Loucy (cell line): ENCODE measurements around the gene WDR4.

ENCODE experiments used
- H2AFZ ChIP-seq: fragments of 200-600 bp; sonication (generic); 2 replicates; pipeline ENCODE4 v1.6.0; 2016; ENCODE audit warnings: antibody characterized with exemption, mild to moderate bottlenecking, low read length, moderate library complexity
- H3F3A ChIP-seq: fragments of 200-600 bp; 2 replicates; pipeline ENCODE4 v1.6.0; 2016; ENCODE audit warnings: antibody characterized with exemption, low read depth, mild to moderate bottlenecking
- H3K27me3 ChIP-seq: fragments of 200-600 bp; sonication (generic); 2 replicates; pipeline ENCODE4 v1.6.1; 2014; ENCODE audit warnings: low read length, mild to moderate bottlenecking; ENCODE audit not compliant: insufficient read depth, poor library complexity, severe bottlenecking
- H3K36me3 ChIP-seq: fragments of 200-600 bp; sonication (generic); 2 replicates; pipeline ENCODE4 v1.6.1; 2016; ENCODE audit warnings: low read length; ENCODE audit not compliant: insufficient read depth
- H3K4me1 ChIP-seq: fragments of 200-600 bp; sonication (generic); 2 replicates; pipeline ENCODE4 v1.5.1; 2014; ENCODE audit warnings: low read length, mild to moderate bottlenecking; ENCODE audit not compliant: insufficient read depth, poor library complexity, severe bottlenecking
- H3K4me2 ChIP-seq: fragments of 200-600 bp; sonication (generic); 2 replicates; pipeline ENCODE4 v1.6.0; 2014; ENCODE audit warnings: antibody characterized with exemption, low read length, low read depth, mild to moderate bottlenecking; ENCODE audit not compliant: poor library complexity, severe bottlenecking
- H3K4me3 ChIP-seq: fragments of 200-600 bp; sonication (generic); 2 replicates; pipeline ENCODE4 v1.5.1; 2014; ENCODE audit warnings: low read length, mild to moderate bottlenecking, mixed read lengths; ENCODE audit not compliant: poor library complexity, severe bottlenecking
- H3K79me2 ChIP-seq: fragments of 200-600 bp; sonication (generic); 2 replicates; pipeline ENCODE4 v1.6.1; 2014; ENCODE audit warnings: low read length; ENCODE audit not compliant: insufficient read depth
- H3K9ac ChIP-seq: fragments of 200-600 bp; sonication (generic); 2 replicates; pipeline ENCODE4 v1.6.0; 2014; ENCODE audit warnings: mild to moderate bottlenecking, low read depth, low read length, moderate library complexity; ENCODE audit not compliant: poor library complexity, severe bottlenecking
- H3K9me2 ChIP-seq: fragments of 200-600 bp; sonication (generic); replicated peaks from 2 replicates; pipeline ENCODE4 v1.6.1; 2016; ENCODE audit warnings: low read depth, low read length, mixed read lengths
- H3K9me3 ChIP-seq: fragments of 200-600 bp; sonication (generic); 2 replicates; pipeline ENCODE4 v1.6.1; 2014; ENCODE audit warnings: mild to moderate bottlenecking, antibody characterized with exemption, low read length, low read depth; ENCODE audit not compliant: insufficient read depth
- H4K20me1 ChIP-seq: fragments of 200-600 bp; sonication (generic); 2 replicates; pipeline ENCODE4 v1.6.0; 2014; ENCODE audit warnings: antibody characterized with exemption, low read length, mild to moderate bottlenecking; ENCODE audit not compliant: insufficient read depth, poor library complexity, severe bottlenecking
- EZH2phosphoT487 ChIP-seq: fragments of 200-600 bp; IDR thresholded peaks from 2 replicates; pipeline ENCODE4 v1.6.1; 2018; ENCODE audit warnings: antibody characterized with exemption, mild to moderate bottlenecking, moderate library complexity, borderline replicate concordance
- TF ChIP-seq, protein P1 (sequence below): fragments of 200-600 bp; sonication (generic); conservative IDR thresholded peaks from 2 replicates; pipeline ENCODE4 v1.5.1; 2014; ENCODE audit warnings: mild to moderate bottlenecking, antibody characterized with exemption, low read length

The WDR4 gene

DNA sequence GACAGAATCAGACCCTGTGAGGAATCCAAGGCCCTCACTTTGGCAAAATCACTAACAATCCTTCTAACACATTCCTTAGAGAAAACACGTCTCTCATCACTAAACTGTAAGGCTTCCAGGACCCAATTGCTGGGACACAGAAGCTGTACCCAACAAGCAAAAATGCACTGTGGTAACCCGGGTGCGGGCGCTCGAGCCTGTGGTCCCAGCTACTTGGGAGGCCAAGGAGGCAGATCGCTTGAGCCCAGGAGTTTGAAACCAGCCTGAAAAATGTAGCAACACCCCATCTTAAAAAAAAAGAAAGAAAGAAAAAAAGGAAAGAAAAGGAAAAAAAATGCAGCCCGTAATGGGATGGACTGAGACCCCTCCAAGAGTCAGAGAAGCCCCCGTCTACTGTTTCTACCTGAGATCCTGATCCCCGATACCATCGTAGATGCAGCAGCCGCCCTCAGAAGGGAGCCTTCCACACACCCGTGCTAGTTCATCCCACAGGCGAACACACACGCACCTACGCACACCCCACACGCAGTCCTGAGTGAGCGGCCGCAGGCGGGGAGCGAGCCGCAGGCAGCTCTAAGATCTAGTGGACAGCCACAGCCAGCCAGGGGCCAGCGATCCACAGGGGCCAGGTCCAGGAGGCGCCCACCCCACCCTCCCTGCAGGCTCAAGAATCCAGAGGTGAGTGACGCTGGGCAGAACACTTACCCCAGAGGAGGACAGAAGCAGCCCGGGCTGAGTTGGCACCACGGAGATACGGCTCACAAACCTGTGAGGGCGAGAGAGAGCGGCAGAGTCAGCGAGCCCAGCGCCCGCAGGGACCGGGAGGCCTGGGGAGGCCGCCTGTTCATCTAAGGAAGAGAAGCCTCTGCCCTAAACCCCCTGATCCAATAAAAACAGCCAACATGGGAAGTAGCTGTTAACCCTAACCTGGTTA, 20.1 kb downstream of the WDR4 start:
- Histone ChIP-seq H3K4me1 (no peaks in the 10 kb centered on the region), H3K4me2 (no peak overlapping the region), H3K79me2 (peaks cover 26% of the 10 kb centered on the region), H3K27me3 (no peaks in the 10 kb centered on the region), H3K4me3 (no peak overlapping the region), H3F3A (no peaks in the 10 kb centered on the region), H4K20me1 (peaks cover 6% of the 10 kb centered on the region), H3K36me3 (peaks cover 89% of the 10 kb centered on the region; the same call in 1 of the 2 replicates), H2AFZ (no peak overlapping the region), H3K9ac (no peak overlapping the region), H3K9me3 (no peaks in the 10 kb centered on the region), H3K9me2 (no peaks in the 10 kb centered on the region)
- TF ChIP-seq, protein P1, sequence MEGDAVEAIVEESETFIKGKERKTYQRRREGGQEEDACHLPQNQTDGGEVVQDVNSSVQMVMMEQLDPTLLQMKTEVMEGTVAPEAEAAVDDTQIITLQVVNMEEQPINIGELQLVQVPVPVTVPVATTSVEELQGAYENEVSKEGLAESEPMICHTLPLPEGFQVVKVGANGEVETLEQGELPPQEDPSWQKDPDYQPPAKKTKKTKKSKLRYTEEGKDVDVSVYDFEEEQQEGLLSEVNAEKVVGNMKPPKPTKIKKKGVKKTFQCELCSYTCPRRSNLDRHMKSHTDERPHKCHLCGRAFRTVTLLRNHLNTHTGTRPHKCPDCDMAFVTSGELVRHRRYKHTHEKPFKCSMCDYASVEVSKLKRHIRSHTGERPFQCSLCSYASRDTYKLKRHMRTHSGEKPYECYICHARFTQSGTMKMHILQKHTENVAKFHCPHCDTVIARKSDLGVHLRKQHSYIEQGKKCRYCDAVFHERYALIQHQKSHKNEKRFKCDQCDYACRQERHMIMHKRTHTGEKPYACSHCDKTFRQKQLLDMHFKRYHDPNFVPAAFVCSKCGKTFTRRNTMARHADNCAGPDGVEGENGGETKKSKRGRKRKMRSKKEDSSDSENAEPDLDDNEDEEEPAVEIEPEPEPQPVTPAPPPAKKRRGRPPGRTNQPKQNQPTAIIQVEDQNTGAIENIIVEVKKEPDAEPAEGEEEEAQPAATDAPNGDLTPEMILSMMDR = no peak
- TF ChIP-seq EZH2phosphoT487 = no peak

DNA sequence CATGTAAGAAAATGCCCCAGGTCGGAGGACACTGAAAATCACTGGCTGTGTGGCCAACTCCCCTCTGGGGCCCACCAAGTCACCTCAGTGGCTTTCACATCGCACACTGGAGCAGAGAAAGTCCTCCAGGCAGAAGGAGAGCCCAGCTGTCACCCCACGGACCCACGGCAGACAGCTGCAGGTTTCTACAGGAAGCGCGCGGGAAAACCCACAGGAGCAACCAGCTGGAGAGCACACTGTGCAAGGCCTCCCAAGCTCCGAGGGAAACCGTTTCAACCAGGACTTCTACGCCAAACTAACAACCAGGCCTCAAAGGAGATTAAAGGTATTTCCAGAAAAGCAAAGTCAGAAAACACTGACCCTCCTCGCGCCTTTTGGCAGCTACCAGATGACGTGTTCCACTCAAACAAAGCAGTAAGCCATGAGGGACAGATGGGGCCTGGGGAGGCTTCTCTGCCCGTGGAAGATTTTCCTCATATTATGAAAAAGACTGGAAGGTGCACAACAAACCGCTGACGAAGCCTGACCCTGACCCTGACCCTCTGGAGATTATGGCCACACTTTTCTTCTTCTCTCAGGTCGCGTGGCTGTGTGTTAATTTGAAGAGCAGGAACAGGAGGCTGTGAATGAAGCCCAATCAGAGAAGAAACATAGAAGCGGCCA, 21.0 kb downstream of the WDR4 start:
- Histone ChIP-seq H3K36me3 (peaks cover 96% of the 10 kb centered on the region; the same call in 1 of the 2 replicates), H3F3A (no peaks in the 10 kb centered on the region), H3K9ac (no peak overlapping the region)

DNA sequence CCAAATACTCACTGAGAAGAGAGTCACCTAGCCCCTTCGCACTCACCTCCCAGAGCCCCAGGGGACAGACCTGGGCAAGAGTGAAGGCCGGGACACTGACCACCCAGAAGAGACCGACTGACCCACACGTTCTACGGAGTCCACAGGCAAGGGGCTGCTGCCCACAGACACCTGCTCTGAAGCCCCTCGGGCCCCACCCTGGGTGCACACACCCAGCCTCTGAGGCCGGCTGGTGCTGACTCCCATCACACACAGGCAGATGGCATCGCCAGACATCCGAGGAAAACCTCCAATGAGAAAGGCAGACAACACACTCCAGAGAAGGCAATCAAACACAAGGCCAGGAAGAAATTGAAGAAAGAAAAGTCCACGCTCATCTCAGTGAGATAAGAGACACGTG, 22.1 kb downstream of the WDR4 start:
- Histone ChIP-seq H4K20me1 (peaks cover 6% of the 10 kb centered on the region), H3K27me3 (no peaks in the 10 kb centered on the region), H3F3A (no peaks in the 10 kb centered on the region), H3K9me2 (no peaks in the 10 kb centered on the region), H2AFZ (no peak overlapping the region), H3K4me3 (no peak overlapping the region), H3K4me2 (no peak overlapping the region), H3K9ac (no peak overlapping the region), H3K9me3 (no peaks in the 10 kb centered on the region), H3K79me2 (peaks cover 9% of the 10 kb centered on the region; the same call in 1 of the 2 replicates), H3K4me1 (no peaks in the 10 kb centered on the region), H3K36me3 (peaks cover 94% of the 10 kb centered on the region; the same call in 1 of the 2 replicates)
- TF ChIP-seq, protein P1 = no peak
- no peak for TF ChIP-seq EZH2phosphoT487

More for the DNA sequence above, 21.0 kb downstream of the WDR4 start:
- no peak overlapping the region for H2AFZ ChIP-seq
- no peaks in the 10 kb centered on the region for H3K9me3 ChIP-seq
- H3K27me3 ChIP-seq = no peaks in the 10 kb centered on the region
- peaks cover 20% of the 10 kb centered on the region; the same call in 1 of the 2 replicates for H3K79me2 ChIP-seq
- no peaks in the 10 kb centered on the region for H3K9me2 ChIP-seq
- H3K4me3 ChIP-seq = no peak overlapping the region
- H3K4me2 ChIP-seq = no peak overlapping the region
- peaks cover 6% of the 10 kb centered on the region for H4K20me1 ChIP-seq
- no peaks in the 10 kb centered on the region for H3K4me1 ChIP-seq
- TF ChIP-seq, protein P1 = no peak
- no peak for TF ChIP-seq EZH2phosphoT487
